Thymus (tissue), 11 donors: ENCODE data around the gene ST6GALNAC4. TPM values are rescaled to one million over a fixed set of nuclear protein-coding genes. Genes with fewer than 3 reads are reported as not detected.

Experiments used
- DNase-seq, 9 donors: peaks; one replicate each; pipeline ENCODE4 v3.0.0-alpha.2; 2013; ENCODE audit warnings: low spot score in 9 of 9, low read depth in 6 of 9, missing footprints in 1 of 9
- H3K27ac ChIP-seq, 2 donors: one replicate each; pipeline ENCODE4 v1.5.1; 2013; ENCODE audit warnings: control low read depth in 1 of 2, low read depth in 1 of 2, low read length in 1 of 2, mild to moderate bottlenecking in 1 of 2, moderate library complexity in 1 of 2
- H3K27me3 ChIP-seq, 2 donors: one replicate each; pipeline ENCODE4 v1.5.1; 2013; ENCODE audit warnings: low read length in 1 of 2; ENCODE audit not compliant: control insufficient read depth in 2 of 2, insufficient read depth in 1 of 2
- H3K36me3 ChIP-seq, 2 donors: one replicate each; pipeline ENCODE4 v1.5.1; 2013; ENCODE audit warnings: low read length in 1 of 2, mild to moderate bottlenecking in 1 of 2, moderate library complexity in 1 of 2; ENCODE audit not compliant: control insufficient read depth in 2 of 2, insufficient read depth in 2 of 2
- H3K4me1 ChIP-seq, 2 donors: one replicate each; pipeline ENCODE4 v1.5.1; 2013; ENCODE audit warnings: low read length in 2 of 2; ENCODE audit not compliant: control insufficient read depth in 2 of 2, insufficient read depth in 2 of 2
- H3K4me3 ChIP-seq, 2 donors: one replicate each; pipeline ENCODE4 v1.5.1; 2013; ENCODE audit warnings: low read length in 2 of 2, control low read depth in 1 of 2, mild to moderate bottlenecking in 1 of 2
- H3K9me3 ChIP-seq, 2 donors: one replicate each; pipeline ENCODE4 v1.5.1; 2013; ENCODE audit warnings: low read length in 1 of 2, mild to moderate bottlenecking in 1 of 2; ENCODE audit not compliant: control insufficient read depth in 2 of 2, insufficient read depth in 1 of 2
- WGBS: extraction: QIAGEN DNeasy Blood & Tissue Kit; methylation state at CpG from one replicate; pipeline ENCODE4 v1.1.7; 2013; 5-methylcytosine and 5-hydroxymethylcytosine counted together
- polyA plus RNA-seq: library from polyadenylated mRNA; stranded (reverse); fragments of 200-250 nt; gene quantifications from one replicate; pipeline ENCODE4 v1.2.3, GENCODE V29; 2013
- total RNA-seq: library from RNA; stranded (reverse); fragments of 120-200 nt; gene quantifications from one replicate; pipeline ENCODE4 v1.2.4, GENCODE V29; 2013
- donor health status: healthy.

ST6GALNAC4 gene
- total and polyA plus RNA-seq, 2 donors: 8.5 to 12.8 TPM

DNA sequence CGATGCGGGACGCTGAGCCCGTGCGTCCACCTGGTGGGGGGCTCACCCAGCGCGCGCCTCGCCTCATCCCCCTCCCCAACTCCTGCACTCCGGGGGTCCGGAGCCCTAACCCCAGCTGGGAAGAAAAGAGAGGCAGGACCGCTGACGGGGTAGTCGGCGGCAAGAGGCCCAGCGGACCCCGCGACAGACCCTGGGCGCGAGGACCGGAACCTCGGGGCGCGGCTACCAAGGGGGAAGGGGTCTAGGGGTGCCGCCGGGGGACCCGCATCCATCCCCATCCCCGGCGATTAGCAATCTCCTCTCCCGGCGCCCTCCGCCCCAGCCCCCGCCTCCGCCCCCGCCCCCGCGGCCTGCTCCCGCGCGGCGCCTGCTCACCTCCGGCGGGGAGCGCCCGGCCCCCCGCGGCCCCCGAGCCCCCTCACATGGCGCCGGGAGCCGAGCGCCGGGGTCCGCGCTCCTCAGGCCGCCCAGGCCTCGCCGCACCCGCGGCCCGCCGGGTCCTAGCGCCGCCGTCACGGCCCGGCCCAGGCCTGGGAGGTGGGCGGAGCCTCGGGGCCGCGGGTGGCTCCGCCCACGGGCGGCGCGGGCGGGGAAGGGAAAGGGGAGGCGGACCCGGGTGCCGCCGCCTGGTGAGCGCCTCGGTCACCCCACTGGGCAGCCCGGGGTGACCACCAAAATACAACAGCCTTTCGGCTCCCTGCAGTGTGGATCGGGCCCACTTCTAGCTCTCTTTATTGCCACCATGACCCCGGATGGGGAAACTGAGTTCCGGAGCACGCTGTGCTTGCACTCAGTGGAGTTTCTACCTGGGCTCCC is 17.5 kb downstream of the ST6GALNAC4 start, which contains the start of gene ST6GALNAC6:
Gene ST6GALNAC6, minus strand, starts transcription at position 476 of the 816 bp plus-strand sequence. CDS start 1,622 bp downstream, outside the sequence.
- Histone ChIP-seq H3K36me3 (peaks cover 19 to 21% of the 10 kb centered on the region in 2 donors), H3K27ac (peak within 1 kb of the TSS; percentile 63 to 69), H3K4me1 (peaks cover 16 to 44% of the 10 kb centered on the region in 2 donors), H3K27me3 (peaks cover 0 to 9% of the 10 kb centered on the region in 2 donors), H3K9me3 (peaks cover 1 to 17% of the 10 kb centered on the region in 2 donors), H3K4me3 (peak within 1 kb of the TSS; percentile 65 to 83)
- 1% methylated on average over 87 of the region's 89 CpGs for WGBS
- peak in 4 of 9 donors; percentile 69 to 82 (median 76) for DNase-seq

DNA sequence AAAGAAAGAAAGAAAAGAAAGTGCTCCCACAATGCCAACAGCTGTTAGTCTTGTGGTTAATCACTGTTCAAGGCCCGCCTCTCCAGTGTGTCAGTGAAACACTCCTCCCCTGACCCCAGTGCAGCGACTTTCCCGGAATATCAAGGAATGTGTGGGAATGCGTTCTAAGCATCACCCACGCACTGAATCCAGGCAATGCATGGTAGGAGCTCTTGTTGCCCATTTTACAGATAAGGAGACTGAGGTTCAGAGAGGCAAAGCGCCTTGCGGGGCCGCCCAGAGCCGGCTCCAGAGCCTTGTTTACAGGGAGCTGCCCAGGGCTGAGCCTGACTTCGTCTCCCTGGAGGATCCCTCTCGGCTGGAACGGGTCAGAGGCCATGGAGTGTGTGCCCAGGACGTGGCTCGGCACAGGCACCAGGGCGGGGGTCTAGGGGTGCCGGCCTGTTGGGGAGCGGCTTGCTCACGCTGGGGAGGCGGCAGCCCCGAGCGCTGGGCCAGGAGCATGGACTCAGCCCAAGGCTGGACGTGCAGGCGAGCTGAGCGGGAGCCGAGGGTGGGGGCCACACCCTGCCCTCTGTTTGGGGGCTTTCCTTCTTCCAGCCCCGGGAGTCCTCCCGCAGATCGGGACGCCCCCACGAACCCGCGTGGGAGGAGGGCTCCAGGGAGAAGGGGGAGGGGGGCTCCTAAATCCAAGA is 18.3 kb downstream of the ST6GALNAC4 start:
- peak in 1 of 9 donors; percentile 43 for DNase-seq
- 42% methylated on average over 32 of the region's 32 CpGs for WGBS
- H3K4me1 ChIP-seq: peaks cover 8 to 37% of the 10 kb centered on the region in 2 donors
- H3K27ac ChIP-seq: peak overlapping the region; percentile 63 to 69
- peaks cover 27 to 29% of the 10 kb centered on the region in 2 donors for H3K36me3 ChIP-seq
- H3K4me3 ChIP-seq: peak overlapping the region; percentile 65 to 83
- H3K9me3 ChIP-seq: peaks cover 3 to 24% of the 10 kb centered on the region in 2 donors
- peaks cover 0 to 9% of the 10 kb centered on the region in 2 donors for H3K27me3 ChIP-seq

DNA sequence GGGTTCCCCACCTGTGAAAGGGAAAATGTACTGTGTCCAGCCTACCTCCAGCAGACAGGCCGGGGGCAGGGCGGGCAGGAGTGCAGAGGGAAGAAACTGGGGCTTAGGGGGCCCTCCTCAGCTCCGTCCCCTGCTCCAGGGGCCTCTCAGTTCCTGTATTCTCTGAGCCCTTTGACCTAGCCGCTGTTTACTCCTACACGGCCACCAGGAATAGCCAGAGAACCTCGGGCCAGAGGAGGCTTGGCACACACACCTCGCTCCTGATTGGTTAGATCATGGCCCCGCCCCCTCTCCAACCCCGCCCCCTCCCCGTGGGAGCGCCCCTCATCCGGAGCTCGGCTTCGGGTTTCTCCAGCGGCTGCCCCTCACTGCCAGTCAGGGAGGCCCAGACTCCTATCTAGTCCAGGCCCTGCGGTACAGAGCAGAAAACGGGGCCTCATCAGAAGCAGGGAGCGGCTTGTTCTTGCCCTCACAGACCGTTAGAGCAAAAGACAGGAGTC is 19.6 kb downstream of the ST6GALNAC4 start:
- H3K27ac ChIP-seq: peak overlapping the region in 1 of 2 donors; percentile 43
- no peak overlapping the region for H3K4me3 ChIP-seq
- H3K36me3 ChIP-seq: peaks cover 38 to 39% of the 10 kb centered on the region in 2 donors
- H3K9me3 ChIP-seq: peaks cover 10 to 34% of the 10 kb centered on the region in 2 donors
- WGBS: 32% methylated on average over 19 of the region's 19 CpGs
- H3K27me3 ChIP-seq: peaks cover 0 to 9% of the 10 kb centered on the region in 2 donors
- peak in 2 of 9 donors; percentile 30 to 66 for DNase-seq
- H3K4me1 ChIP-seq: peaks cover 3 to 31% of the 10 kb centered on the region in 2 donors

DNA sequence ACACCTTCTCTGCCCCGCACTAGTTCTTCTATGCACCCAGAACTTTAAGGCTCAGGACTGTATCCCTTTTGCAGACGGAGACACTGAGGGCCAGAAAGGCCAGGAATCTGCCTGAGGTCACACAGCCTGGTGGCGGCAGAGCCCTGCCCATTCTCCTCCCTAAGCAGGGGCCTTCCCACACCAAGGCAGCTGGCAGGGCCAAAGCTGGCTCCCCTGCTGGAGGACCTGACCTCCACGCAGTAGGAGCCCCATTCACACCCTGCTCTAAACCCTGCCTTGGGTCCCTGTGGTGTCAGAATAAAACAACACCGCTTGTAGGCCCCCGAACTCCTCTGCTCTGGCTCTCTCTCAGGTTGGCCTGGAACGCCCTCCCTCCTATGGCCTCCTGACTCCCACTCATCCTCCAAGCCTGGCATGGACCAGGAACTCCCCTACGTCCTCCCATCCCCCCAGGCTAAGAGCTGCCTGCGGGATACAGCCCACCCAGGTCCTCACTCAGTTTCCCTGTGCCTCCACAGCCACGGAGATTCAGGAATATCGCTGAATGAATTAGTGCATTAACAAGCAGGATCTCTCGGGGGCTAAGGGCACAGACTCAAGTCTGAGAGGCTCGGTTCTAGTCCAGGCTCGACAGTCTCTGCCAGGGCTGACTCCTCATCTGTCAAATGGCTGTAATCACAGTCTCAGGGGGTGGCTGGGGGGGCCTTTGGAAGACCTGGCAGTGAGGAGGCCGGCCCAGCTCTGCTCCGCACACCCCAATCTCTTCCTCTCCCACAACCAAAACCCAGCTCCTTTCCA is 20.2 kb downstream of the ST6GALNAC4 start:
- H3K4me3 ChIP-seq: no peak overlapping the region
- peaks cover 10 to 34% of the 10 kb centered on the region in 2 donors for H3K9me3 ChIP-seq
- H3K27ac ChIP-seq: no peak overlapping the region
- peaks cover 0 to 9% of the 10 kb centered on the region in 2 donors for H3K27me3 ChIP-seq
- DNase-seq: no peak
- H3K36me3 ChIP-seq: peaks cover 38 to 39% of the 10 kb centered on the region in 2 donors
- WGBS: 93% methylated on average over 16 of the region's 16 CpGs
- H3K4me1 ChIP-seq: peaks cover 3 to 31% of the 10 kb centered on the region in 2 donors

GRCh38 chr9:127895811-127896210 is 21.0 kb downstream of the ST6GALNAC4 start:
- DNase-seq: no peak
- Histone ChIP-seq H3K27me3 (peaks cover 0 to 9% of the 10 kb centered on the region in 2 donors), H3K27ac (no peak overlapping the region), H3K36me3 (peaks cover 39 to 41% of the 10 kb centered on the region in 2 donors), H3K9me3 (peaks cover 10 to 34% of the 10 kb centered on the region in 2 donors), H3K4me1 (peaks cover 3 to 31% of the 10 kb centered on the region in 2 donors), H3K4me3 (no peak overlapping the region)
- WGBS: 97% methylated on average over 8 of the region's 8 CpGs

- Histone ChIP-seq H3K27ac (no peak overlapping the region), H3K27me3 (peaks cover 0 to under 1% of the 10 kb centered on the region in 2 donors), H3K4me1 (peaks cover 3 to 16% of the 10 kb centered on the region in 2 donors), H3K36me3 (peaks cover 49 to 50% of the 10 kb centered on the region in 2 donors), H3K4me3 (no peak overlapping the region), H3K9me3 (peaks cover 10 to 34% of the 10 kb centered on the region in 2 donors)
- no peak for DNase-seq
- WGBS: 98% methylated on average over 4 of the region's 4 CpGs
These were observed 23.4 kb downstream of the ST6GALNAC4 start for GRCh38 chr9:127893392-127893791.

GRCh38 chr9:127892831-127893230 is 24.0 kb downstream of the ST6GALNAC4 start:
- WGBS: 98% methylated on average over 6 of the region's 6 CpGs
- Histone ChIP-seq H3K36me3 (peaks cover 50 to 51% of the 10 kb centered on the region in 2 donors), H3K27me3 (no peaks in the 10 kb centered on the region), H3K27ac (no peak overlapping the region), H3K4me3 (no peak overlapping the region), H3K9me3 (peaks cover 10 to 34% of the 10 kb centered on the region in 2 donors), H3K4me1 (peaks cover 1 to 12% of the 10 kb centered on the region in 2 donors)
- DNase-seq: no peak

DNA sequence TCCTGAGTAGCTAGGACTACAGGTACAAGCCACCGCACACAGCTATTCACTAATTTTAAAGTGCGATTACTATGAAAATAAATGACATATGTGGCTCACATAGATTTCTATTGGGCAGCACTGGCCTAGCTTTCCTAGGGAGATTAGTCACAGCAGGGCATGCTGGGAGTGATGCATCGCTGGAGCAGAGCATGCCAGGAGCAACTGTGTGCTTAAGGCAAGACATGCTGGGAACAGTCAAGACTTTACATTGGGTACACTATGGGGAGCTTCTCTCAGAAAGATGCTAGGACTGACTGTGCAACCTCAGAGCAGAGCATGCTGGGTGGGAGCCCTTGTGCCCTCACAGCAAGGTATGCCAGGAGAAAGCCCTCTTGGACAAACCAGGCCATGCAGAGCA is 26.8 kb downstream of the ST6GALNAC4 start:
- no peak for DNase-seq
- H3K4me3 ChIP-seq: no peak overlapping the region
- 98% methylated on average over 3 of the region's 3 CpGs for WGBS
- no peak overlapping the region for H3K27ac ChIP-seq
- H3K9me3 ChIP-seq: peaks cover 8 to 22% of the 10 kb centered on the region in 2 donors
- no peaks in the 10 kb centered on the region for H3K27me3 ChIP-seq
- H3K4me1 ChIP-seq: no peaks in the 10 kb centered on the region
- peaks cover 49 to 54% of the 10 kb centered on the region in 2 donors for H3K36me3 ChIP-seq
